WTC11 (cell line): ENCODE results near the gene PGAM5.

Experiments used
- NFE2L1 ChIP-seq: sonication (generic); formaldehyde crosslinking; IDR thresholded peaks from 2 replicates; pipeline ENCODE4 v1.8.1; 2023; ENCODE audit warnings: missing genetic modification reagents
- SP1 ChIP-seq: sonication (generic); formaldehyde crosslinking; conservative IDR thresholded peaks from 2 replicates; pipeline ENCODE4 v1.8.1; 2022; ENCODE audit warnings: missing genetic modification reagents
- ZBTB21 ChIP-seq: sonication (generic); formaldehyde crosslinking; IDR thresholded peaks from 2 replicates; pipeline ENCODE4 v1.8.1; 2023; ENCODE audit warnings: mild to moderate bottlenecking, missing genetic modification reagents, borderline replicate concordance
- TF ChIP-seq, protein P1 (sequence below): fragments of 200-600 bp; IDR thresholded peaks from 2 replicates; pipeline ENCODE4 v1.8.0; 2022; ENCODE audit warnings: antibody characterized with exemption
- TF ChIP-seq, protein P2 (sequence below): sonication (generic); formaldehyde crosslinking; IDR thresholded peaks from 2 replicates; pipeline ENCODE4 v1.8.0; 2022; ENCODE audit warnings: mild to moderate bottlenecking, missing genetic modification reagents
- TF ChIP-seq, protein P3 (sequence below): sonication (generic); formaldehyde crosslinking; IDR thresholded peaks from 2 replicates; pipeline ENCODE4 v1.8.1; 2023; ENCODE audit warnings: mild to moderate bottlenecking, missing genetic modification reagents, borderline replicate concordance
- TF ChIP-seq, protein P4 (sequence below): sonication (generic); formaldehyde crosslinking; IDR thresholded peaks from 2 replicates; pipeline ENCODE4 v1.8.1; 2022; ENCODE audit warnings: mild to moderate bottlenecking, missing genetic modification reagents, moderate library complexity, borderline replicate concordance

DNA sequence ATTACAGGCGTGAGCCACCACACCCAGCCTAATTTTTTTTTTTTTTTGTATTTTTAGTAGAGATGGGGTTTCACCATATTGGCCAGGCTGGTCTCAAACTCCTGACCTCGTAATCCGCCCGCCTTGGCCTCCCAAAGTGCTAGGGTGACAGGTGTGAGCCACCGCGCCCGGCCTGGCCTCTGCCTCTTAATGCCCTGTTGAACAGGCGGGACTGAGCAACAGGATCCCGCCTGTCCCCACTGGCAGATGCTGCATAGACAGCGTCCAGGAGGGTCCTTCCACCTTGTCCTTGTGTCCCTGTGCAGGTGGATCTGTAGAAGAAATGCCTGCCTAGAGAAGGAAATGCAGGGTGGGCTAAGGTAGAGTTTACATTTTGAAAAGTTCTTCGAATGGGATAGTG is 5.7 kb downstream of the PGAM5 start:
- TF ChIP-seq, protein P1, sequence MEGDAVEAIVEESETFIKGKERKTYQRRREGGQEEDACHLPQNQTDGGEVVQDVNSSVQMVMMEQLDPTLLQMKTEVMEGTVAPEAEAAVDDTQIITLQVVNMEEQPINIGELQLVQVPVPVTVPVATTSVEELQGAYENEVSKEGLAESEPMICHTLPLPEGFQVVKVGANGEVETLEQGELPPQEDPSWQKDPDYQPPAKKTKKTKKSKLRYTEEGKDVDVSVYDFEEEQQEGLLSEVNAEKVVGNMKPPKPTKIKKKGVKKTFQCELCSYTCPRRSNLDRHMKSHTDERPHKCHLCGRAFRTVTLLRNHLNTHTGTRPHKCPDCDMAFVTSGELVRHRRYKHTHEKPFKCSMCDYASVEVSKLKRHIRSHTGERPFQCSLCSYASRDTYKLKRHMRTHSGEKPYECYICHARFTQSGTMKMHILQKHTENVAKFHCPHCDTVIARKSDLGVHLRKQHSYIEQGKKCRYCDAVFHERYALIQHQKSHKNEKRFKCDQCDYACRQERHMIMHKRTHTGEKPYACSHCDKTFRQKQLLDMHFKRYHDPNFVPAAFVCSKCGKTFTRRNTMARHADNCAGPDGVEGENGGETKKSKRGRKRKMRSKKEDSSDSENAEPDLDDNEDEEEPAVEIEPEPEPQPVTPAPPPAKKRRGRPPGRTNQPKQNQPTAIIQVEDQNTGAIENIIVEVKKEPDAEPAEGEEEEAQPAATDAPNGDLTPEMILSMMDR: no peak
- TF ChIP-seq, protein P2, sequence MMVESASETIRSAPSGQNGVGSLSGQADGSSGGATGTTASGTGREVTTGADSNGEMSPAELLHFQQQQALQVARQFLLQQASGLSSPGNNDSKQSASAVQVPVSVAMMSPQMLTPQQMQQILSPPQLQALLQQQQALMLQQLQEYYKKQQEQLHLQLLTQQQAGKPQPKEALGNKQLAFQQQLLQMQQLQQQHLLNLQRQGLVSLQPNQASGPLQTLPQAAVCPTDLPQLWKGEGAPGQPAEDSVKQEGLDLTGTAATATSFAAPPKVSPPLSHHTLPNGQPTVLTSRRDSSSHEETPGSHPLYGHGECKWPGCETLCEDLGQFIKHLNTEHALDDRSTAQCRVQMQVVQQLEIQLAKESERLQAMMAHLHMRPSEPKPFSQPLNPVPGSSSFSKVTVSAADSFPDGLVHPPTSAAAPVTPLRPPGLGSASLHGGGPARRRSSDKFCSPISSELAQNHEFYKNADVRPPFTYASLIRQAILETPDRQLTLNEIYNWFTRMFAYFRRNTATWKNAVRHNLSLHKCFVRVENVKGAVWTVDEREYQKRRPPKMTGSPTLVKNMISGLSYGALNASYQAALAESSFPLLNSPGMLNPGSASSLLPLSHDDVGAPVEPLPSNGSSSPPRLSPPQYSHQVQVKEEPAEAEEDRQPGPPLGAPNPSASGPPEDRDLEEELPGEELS (CRISPR knock-in tag): no peak
- TF ChIP-seq, protein P3, sequence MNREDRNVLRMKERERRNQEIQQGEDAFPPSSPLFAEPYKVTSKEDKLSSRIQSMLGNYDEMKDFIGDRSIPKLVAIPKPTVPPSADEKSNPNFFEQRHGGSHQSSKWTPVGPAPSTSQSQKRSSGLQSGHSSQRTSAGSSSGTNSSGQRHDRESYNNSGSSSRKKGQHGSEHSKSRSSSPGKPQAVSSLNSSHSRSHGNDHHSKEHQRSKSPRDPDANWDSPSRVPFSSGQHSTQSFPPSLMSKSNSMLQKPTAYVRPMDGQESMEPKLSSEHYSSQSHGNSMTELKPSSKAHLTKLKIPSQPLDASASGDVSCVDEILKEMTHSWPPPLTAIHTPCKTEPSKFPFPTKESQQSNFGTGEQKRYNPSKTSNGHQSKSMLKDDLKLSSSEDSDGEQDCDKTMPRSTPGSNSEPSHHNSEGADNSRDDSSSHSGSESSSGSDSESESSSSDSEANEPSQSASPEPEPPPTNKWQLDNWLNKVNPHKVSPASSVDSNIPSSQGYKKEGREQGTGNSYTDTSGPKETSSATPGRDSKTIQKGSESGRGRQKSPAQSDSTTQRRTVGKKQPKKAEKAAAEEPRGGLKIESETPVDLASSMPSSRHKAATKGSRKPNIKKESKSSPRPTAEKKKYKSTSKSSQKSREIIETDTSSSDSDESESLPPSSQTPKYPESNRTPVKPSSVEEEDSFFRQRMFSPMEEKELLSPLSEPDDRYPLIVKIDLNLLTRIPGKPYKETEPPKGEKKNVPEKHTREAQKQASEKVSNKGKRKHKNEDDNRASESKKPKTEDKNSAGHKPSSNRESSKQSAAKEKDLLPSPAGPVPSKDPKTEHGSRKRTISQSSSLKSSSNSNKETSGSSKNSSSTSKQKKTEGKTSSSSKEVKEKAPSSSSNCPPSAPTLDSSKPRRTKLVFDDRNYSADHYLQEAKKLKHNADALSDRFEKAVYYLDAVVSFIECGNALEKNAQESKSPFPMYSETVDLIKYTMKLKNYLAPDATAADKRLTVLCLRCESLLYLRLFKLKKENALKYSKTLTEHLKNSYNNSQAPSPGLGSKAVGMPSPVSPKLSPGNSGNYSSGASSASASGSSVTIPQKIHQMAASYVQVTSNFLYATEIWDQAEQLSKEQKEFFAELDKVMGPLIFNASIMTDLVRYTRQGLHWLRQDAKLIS (CRISPR knock-in tag): no peak
- TF ChIP-seq SP1 (no peak), ZBTB21 (no peak), NFE2L1 (no peak)
- TF ChIP-seq, protein P4, sequence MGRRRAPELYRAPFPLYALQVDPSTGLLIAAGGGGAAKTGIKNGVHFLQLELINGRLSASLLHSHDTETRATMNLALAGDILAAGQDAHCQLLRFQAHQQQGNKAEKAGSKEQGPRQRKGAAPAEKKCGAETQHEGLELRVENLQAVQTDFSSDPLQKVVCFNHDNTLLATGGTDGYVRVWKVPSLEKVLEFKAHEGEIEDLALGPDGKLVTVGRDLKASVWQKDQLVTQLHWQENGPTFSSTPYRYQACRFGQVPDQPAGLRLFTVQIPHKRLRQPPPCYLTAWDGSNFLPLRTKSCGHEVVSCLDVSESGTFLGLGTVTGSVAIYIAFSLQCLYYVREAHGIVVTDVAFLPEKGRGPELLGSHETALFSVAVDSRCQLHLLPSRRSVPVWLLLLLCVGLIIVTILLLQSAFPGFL (CRISPR knock-in tag): no peak
